Skin of body (tissue), 2 donors: Measurements from ENCODE around the gene MYCN. TPM values are rescaled to one million over a fixed set of nuclear protein-coding genes. Genes with fewer than 3 reads are reported as not detected.
"Not testable (repeated sequence)": the region's sequence is repeated elsewhere in the genome, so short reads cannot be mapped to it uniquely, and the experiment has no call there.

ENCODE experiments used
- DNase-seq: peaks from one replicate; lab custom pipeline; 2025; lab: John Stamatoyannopoulos, UW
- total RNA-seq: library from RNA; depleted of rRNA; stranded (reverse); fragments of >200 nt; gene quantifications from one replicate; pipeline ENCODE4 v1.2.3, GENCODE V29; 2014

MYCN gene
- total RNA-seq, 1 donor from 2014 or later: 15.6 TPM

- no peak for DNase-seq
These were observed 2.5 kb downstream of the MYCN start for GRCh38 chr2:15942711-15943345.

- DNase-seq: peak; percentile 72
These were observed 3.3 kb downstream of the MYCN start for GRCh38 chr2:15943378-15944280.

- no peak for DNase-seq
These were observed 4.1 kb downstream of the MYCN start for GRCh38 chr2:15944325-15945017.

GRCh38 chr2:15945909-15946705 is 5.8 kb downstream of the MYCN start:
- no peak for DNase-seq

- DNase-seq: no peak
These were observed 6.6 kb downstream of the MYCN start for GRCh38 chr2:15946983-15947382.

GRCh38 chr2:15947431-15947830 is 7.1 kb downstream of the MYCN start:
- DNase-seq: no peak

GRCh38 chr2:15948704-15948957 is 8.3 kb downstream of the MYCN start:
- no peak for DNase-seq

- no peak for DNase-seq
These were observed 8.8 kb downstream of the MYCN start for GRCh38 chr2:15949126-15949525.

- DNase-seq: no peak
These were observed 9.2 kb downstream of the MYCN start for GRCh38 chr2:15949551-15949950.

- DNase-seq: no peak
These were observed 10.0 kb downstream of the MYCN start for GRCh38 chr2:15950088-15950952.

GRCh38 chr2:15951936-15952335 is 11.6 kb downstream of the MYCN start:
- DNase-seq: not testable (repeated sequence)

- DNase-seq: no peak
These were observed 12.2 kb downstream of the MYCN start for GRCh38 chr2:15952451-15953146.

GRCh38 chr2:15953147-15953630 is 12.8 kb downstream of the MYCN start:
- no peak for DNase-seq

GRCh38 chr2:15953891-15954680 is 13.7 kb downstream of the MYCN start:
- DNase-seq: no peak

GRCh38 chr2:15954761-15955160 is 14.4 kb downstream of the MYCN start:
- DNase-seq: no peak

GRCh38 chr2:15955232-15955988 is 15.1 kb downstream of the MYCN start:
- no peak for DNase-seq

- DNase-seq: no peak
These were observed 15.9 kb downstream of the MYCN start for GRCh38 chr2:15956230-15956629.
